Astrocyte (in vitro differentiated cells and primary cell): ENCODE measurements around the gene SCYGR2.

Experiments used
- CTCF ChIP-seq: IDR thresholded peaks from 2 replicates; pipeline ENCODE4 v1.5.1; 2011; ENCODE audit warnings: low read depth, mild to moderate bottlenecking, inconsistent platforms, low read length, moderate library complexity; ENCODE audit not compliant: insufficient read depth
- EZH2 ChIP-seq: IDR thresholded peaks from 2 replicates; pipeline ENCODE4 v1.6.1; 2012; ENCODE audit warnings: mild to moderate bottlenecking, low read length, inconsistent platforms; ENCODE audit not compliant: insufficient read depth

DNA sequence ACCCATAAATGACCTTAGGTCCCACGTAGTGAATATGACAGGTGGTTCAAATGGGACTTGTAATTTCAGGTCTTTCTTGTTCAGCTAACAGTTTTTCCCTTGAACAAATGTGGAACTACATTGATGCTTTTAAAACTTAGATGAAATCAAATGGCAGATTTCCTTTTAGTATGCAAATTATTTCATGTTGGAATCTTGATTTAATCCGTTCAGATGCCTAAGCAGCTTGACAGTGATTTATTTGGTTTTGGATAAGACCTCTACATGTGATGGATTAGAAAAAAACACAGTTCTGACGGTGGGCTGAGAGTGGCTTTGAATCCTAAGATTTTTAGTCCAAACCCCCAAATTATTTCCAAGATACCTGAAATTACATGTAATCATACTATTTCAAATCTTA lies 35.5 kb downstream of the SCYGR2 start:
- TF ChIP-seq EZH2 = no peak
- no peak for TF ChIP-seq CTCF
